HAP-1 (cell line): ENCODE data around the gene ENGASE.
A peak's percentile ranks its signal among the peaks of the same experiment; 100 is the strongest.

Experiments used
- DNase-seq, 2 experiments: peaks; one replicate each; pipeline ENCODE4 v3.0.0-alpha.2; 2016 to 2020; ENCODE audit warnings: low spot score in 2 of 2
- H3K27me3 ChIP-seq: fragments of 250-450 bp; sonication (Bioruptor Pico); 2 replicates; pipeline ENCODE4 v1.5.1; 2020; ENCODE audit warnings: low read depth, mild to moderate bottlenecking, moderate library complexity
- H3K36me3 ChIP-seq: fragments of 250-450 bp; sonication (Bioruptor Pico); replicated peaks from 2 replicates; pipeline ENCODE4 v1.5.1; 2020; ENCODE audit warnings: mild to moderate bottlenecking
- H3K4me1 ChIP-seq: fragments of 250-450 bp; sonication (Bioruptor Pico); 2 replicates; pipeline ENCODE4 v1.5.1; 2020; ENCODE audit warnings: mild to moderate bottlenecking
- H3K4me3 ChIP-seq: fragments of 250-450 bp; sonication (Bioruptor Pico); 2 replicates; pipeline ENCODE4 v1.5.1; 2020; ENCODE audit warnings: mild to moderate bottlenecking, moderate library complexity
- H3K9me3 ChIP-seq: fragments of 250-450 bp; sonication (Bioruptor Pico); 2 replicates; pipeline ENCODE4 v1.5.1; 2020; ENCODE audit warnings: mild to moderate bottlenecking, moderate library complexity
- in situ Hi-C: fragments of 300-500 bp; cut with MboI; formaldehyde crosslinking; loops from 3 replicates; pipeline ENCODE4 v1.14.3; 2020; ENCODE audit warnings: low sequenced_read_pairs, inconsistent platforms, mixed read lengths

Gene ENGASE

DNA sequence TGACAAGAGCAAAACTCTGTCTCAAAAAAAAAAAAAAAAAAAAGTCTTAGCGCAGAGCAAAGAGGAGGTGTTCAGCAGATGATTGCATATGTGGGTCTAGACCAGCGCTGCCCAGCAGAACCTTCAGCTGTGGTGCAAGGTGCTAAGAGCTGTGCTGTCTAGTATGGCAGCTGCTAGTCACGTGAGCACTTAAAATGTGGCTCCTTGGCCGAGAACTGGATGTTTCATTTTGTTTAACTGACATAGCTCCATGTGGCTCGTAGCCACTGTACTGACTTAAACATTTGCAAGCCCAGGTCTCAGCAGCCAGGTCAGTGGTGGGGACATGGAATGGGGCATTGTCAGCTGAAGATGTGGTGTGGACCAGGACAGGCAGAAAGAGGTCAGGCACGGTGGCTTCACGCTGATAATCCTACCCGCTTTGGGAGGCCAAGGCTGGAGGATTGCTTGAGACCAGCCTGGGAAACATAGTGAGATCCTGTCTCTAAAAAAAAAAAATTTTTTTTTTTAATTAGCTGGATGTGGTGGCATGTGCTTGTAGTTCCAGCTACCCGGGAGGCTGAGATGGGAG lies 41.5 kb upstream of the ENGASE start:
- H3K27me3 ChIP-seq, result no peaks in the 10 kb centered on the region; the same call in 1 of the 2 replicates
- H3K36me3 ChIP-seq, result no peaks in the 10 kb centered on the region
- no peaks in the 10 kb centered on the region for H3K4me1 ChIP-seq
- DNase-seq, result no peak
- in situ Hi-C loops, result no loop called here
- no peak overlapping the region for H3K4me3 ChIP-seq
- no peaks in the 10 kb centered on the region for H3K9me3 ChIP-seq

DNA sequence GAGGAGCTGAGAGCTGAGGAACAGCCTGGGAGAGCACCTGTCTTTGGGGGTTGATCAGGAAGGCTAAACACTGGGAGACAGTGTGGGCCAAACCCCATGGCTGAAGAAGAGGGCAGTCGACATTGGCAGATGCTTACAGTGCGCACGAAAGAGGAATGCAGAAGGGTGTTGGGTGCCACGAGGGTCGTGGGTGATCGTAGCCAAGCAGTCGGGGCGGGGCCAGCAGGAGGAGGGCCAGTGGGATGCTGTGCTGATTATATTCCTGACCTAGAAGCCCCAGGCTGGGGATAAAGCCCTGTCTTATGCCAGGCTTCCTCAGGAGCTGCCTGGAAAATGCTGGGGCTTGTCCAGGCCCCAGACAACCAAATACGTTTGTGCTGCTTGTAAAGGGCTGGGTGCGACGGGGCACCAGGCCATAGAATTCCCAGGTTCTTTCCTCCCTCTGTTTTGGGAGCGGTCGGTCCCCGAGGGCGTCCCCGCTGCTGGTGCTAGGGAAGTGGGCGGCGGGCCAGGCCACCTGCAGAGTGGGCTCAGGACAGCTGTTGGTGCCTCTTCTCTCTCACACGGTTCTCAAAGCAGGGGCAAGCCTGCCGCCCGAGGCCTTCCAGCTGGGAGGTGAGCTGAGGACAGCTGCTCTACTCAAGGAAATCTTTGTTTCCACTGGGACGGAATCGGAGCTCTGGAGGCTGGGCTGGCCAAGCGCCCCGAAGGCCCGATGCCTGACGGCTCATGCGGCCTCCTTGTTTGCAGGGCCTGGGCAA lies 40.7 kb upstream of the ENGASE start:
- no peaks in the 10 kb centered on the region for H3K9me3 ChIP-seq
- H3K36me3 ChIP-seq, result no peaks in the 10 kb centered on the region
- no peaks in the 10 kb centered on the region for H3K4me1 ChIP-seq
- in situ Hi-C loops, result no loop called here
- H3K27me3 ChIP-seq, result no peaks in the 10 kb centered on the region; the same call in 1 of the 2 replicates
- H3K4me3 ChIP-seq, result no peak overlapping the region
- DNase-seq, result peak in 1 of 2 experiments; percentile 31

DNA sequence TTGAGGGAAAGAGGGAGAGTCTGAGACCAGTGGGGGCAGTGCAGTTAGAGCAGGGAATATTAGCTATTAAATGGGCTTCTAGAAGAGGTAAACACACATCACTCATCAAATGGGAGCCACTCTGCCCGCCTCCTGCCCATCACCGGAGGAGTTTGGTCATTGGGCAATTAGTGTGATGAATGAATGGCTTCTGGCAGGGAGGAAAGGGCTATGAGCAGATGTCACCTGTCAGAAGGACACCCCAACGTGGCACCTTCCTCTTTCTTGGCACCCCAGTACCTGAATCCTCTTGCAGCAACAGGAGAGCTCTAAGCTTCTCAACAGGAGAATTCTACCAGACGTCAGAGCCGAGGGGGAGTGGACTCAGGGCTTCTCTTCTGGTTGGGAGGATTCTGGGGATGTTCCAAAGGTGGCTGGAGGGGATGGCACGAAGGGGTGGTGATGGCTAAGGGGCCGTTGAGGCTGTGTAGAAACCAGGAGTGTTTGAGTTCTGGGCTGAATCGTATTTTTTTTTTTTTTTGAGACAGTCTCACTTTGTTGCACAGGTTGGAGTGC lies 39.6 kb upstream of the ENGASE start:
- Histone ChIP-seq H3K36me3 (no peaks in the 10 kb centered on the region), H3K4me1 (no peaks in the 10 kb centered on the region), H3K9me3 (no peaks in the 10 kb centered on the region), H3K4me3 (no peak overlapping the region), H3K27me3 (no peaks in the 10 kb centered on the region; the same call in 1 of the 2 replicates)
- in situ Hi-C loops, result no loop called here
- no peak for DNase-seq

DNA sequence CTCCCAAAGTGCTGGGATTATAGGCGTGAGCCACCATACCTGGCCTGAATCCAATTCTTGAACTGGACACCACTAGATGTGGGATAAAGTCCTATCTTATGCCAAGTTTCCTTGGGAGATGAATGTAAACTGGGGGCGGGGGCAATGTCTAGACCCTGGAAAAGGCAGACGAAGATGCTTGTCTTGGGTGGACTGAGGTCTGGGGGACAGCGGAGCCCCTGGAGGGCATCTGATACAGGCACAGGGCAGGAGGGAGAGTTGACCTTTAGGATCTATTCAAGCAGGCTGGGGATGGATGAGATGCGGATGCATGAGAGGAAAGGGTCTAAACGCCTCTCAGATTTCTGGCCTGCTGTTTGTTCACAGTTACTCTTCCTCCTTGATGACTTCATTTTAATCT lies 38.9 kb upstream of the ENGASE start:
- no peak overlapping the region for H3K4me3 ChIP-seq
- H3K36me3 ChIP-seq, result no peaks in the 10 kb centered on the region
- no peaks in the 10 kb centered on the region for H3K27me3 ChIP-seq
- in situ Hi-C loops, result no loop called here
- H3K4me1 ChIP-seq, result no peaks in the 10 kb centered on the region
- no peak for DNase-seq
- H3K9me3 ChIP-seq, result no peaks in the 10 kb centered on the region

DNA sequence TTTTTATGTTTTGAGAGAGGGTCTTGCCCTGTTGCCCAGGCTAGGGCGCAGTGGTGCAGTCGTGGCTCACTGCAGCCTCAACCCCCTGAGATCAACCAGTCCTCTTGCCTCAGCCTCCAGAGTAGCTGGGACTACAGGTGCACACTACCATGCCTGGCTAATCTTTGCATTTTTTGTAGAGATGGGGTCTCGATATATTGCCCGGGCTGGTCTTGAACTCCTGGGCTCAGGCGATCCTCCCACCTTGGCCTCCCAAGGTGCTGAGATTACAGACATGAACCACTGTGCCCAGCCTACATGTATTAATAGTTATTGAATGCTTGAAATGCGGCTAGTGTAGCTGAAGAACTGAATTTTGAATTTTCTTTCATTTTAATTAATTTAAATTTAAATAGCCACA lies 38.4 kb upstream of the ENGASE start:
- no peaks in the 10 kb centered on the region for H3K27me3 ChIP-seq
- no peaks in the 10 kb centered on the region for H3K9me3 ChIP-seq
- DNase-seq, result no peak
- no peak overlapping the region for H3K4me3 ChIP-seq
- no peaks in the 10 kb centered on the region for H3K36me3 ChIP-seq
- H3K4me1 ChIP-seq, result no peaks in the 10 kb centered on the region
- in situ Hi-C loops, result no loop called here

DNA sequence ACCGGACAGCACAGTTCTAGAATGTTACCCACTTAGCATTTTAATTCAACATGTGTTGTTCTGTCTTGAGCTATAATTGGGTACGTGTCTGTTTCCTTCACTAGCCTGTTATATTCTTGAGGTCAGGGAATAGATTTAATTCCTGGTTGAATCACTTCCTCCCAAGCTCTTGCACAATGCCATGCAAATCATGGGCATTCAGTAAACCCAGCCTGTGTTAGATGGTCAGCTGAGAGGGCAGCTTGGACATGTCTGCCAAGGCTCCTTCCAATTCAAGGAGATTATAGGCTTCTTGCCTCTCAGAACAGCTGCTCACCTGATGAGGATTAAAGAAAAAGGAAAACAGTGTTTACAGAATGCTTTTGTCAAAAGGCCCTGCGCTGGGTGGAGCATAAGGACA lies 38.0 kb upstream of the ENGASE start:
- peak in 1 of 2 experiments; percentile 9 for DNase-seq
- no peaks in the 10 kb centered on the region for H3K9me3 ChIP-seq
- in situ Hi-C loops, result no loop called here

DNA sequence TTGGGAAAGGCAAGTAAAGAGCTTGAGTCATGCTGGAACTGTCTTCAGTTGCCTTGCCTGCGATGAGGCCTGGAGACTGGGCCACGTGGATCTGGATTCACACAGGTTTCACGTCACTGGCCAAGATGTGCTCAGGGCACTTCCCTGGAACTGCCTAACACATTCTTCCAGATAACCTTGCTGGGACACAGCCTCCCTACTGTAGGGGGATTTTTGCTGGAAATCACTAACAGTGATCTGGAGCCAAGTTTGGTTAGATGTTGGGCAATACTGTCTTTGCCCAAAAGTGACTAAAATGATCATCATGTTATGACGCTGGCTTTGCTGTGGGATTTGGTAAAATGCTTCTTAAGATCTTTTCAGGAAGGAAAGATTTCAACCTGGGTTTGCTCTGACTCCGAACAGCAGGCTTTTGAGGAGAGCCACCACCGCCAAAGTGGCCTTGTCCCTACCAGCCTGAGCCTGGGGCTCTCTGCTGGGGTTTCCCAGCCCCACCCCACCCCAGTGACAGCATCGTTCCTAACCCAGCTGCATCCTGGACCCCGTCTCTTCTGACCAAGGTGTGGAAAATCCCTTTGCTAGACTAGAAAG lies 36.0 kb upstream of the ENGASE start:
- H3K9me3 ChIP-seq, result no peaks in the 10 kb centered on the region
- in situ Hi-C loops, result no loop called here
- no peaks in the 10 kb centered on the region for H3K27me3 ChIP-seq
- no peak for DNase-seq
- no peaks in the 10 kb centered on the region for H3K36me3 ChIP-seq
- no peaks in the 10 kb centered on the region for H3K4me1 ChIP-seq
- H3K4me3 ChIP-seq, result no peak overlapping the region

More for the DNA sequence above, 38.0 kb upstream of the ENGASE start:
- Histone ChIP-seq H3K27me3 (no peaks in the 10 kb centered on the region), H3K36me3 (no peaks in the 10 kb centered on the region), H3K4me3 (no peak overlapping the region), H3K4me1 (no peaks in the 10 kb centered on the region)

DNA sequence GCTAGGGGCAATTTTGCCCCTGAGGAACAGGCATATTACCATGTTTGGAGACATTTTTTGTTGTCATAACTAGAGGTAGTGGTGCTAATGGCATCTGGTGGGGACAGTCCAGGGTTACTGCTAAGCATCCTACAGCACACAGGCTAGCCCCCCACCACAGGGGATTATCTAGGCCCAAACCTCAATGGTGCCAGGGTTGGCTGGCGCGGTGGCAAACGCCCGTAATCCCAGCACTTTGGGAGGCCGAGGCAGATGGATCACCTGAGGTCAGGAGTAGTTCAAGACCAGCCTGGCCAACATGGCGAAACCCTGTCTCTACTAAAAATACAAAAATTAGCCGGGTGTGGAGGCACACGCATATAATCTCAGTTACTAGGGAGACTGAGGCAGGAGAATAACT lies 35.5 kb upstream of the ENGASE start:
- in situ Hi-C loops, result no loop called here
- no peak for DNase-seq
- Histone ChIP-seq H3K27me3 (no peaks in the 10 kb centered on the region), H3K36me3 (no peaks in the 10 kb centered on the region), H3K4me1 (no peaks in the 10 kb centered on the region), H3K4me3 (no peak overlapping the region), H3K9me3 (no peaks in the 10 kb centered on the region)

DNA sequence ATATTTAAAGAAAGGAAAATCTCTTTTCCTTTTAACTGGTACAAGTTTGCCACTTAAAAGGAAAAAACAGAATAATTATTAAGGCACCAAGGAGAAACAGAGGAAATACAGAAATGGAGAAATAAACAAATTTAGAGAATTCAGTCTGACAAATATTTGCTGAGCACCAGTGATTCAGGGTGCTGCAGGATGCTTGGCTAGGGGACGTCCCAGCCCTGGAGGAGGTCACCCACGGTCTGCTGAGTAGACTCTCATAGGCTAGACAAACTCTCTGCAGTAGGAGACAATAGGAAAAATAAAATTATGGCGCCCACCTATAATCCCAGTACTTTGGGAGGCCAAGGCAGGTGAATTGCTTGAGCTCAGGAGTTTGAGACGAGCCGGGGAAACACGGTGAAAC lies 34.7 kb upstream of the ENGASE start:
- H3K4me3 ChIP-seq, result no peak overlapping the region
- H3K27me3 ChIP-seq, result no peaks in the 10 kb centered on the region
- no peaks in the 10 kb centered on the region for H3K4me1 ChIP-seq
- in situ Hi-C loops, result no loop called here
- H3K36me3 ChIP-seq, result no peaks in the 10 kb centered on the region
- no peak for DNase-seq
- H3K9me3 ChIP-seq, result no peaks in the 10 kb centered on the region

DNA sequence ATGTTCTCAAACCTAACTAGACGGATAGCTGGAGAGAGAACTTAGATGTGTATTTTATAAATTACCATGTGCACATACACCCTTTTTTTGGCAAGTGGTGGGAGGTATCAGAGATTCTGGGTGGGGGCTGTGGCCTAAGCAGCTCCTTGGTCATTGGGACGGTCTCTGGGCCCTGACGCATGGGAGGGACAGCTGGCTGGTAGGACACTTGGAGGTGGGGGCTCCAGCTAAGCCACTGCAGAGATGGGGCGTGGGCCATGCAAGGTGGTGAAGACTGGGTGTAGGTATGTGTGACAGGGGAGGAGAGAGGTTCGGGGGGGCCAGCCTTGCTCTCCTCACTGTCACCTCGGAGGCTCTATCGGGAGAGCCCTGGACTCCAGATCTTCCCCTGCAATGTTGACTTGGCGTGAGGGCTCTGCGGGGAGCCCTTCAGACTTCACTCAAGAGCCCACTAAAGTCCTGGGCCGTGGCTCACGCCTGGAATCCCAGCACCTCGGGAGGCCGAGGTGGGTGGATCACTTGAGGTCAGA lies 33.5 kb upstream of the ENGASE start:
- no peaks in the 10 kb centered on the region for H3K36me3 ChIP-seq
- in situ Hi-C loops, result no loop called here
- no peak for DNase-seq
- H3K4me3 ChIP-seq, result no peak overlapping the region
- H3K27me3 ChIP-seq, result no peaks in the 10 kb centered on the region
- H3K4me1 ChIP-seq, result no peaks in the 10 kb centered on the region
- H3K9me3 ChIP-seq, result no peaks in the 10 kb centered on the region

DNA sequence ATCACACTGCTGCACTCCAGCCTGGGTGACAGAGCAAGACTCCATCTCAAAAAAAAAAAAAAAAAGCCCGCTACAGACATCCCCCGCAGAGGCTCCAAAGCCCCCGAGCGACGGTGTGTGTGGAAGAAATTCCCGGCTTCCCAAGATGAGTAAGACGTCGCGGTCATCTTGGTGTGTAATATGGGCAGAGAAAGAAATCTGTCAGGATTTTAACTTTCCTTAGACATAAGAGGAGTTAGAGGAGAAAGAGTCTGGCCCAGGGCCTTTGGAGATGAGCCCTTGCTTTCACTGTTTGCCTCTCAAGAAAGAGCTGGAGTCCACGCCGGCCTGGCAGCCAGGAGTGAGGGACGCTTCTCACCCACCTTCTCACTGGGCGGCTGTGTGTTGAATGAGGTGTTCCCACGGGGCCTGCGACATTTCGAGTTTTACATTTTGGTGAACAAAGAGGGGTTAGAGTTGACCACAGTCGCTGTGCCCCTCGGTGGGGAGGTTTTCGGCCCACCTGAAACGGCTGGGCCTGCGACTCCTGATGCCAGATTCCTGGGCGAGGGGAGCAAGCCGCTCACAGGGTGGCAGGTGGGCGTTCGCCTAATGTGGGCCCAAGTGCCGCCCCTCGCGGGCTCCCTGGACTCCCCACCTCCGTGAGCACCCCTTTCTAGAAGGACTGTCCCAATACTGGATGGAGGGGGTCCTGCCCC lies 32.8 kb upstream of the ENGASE start:
- Histone ChIP-seq H3K4me1 (no peaks in the 10 kb centered on the region), H3K36me3 (no peaks in the 10 kb centered on the region), H3K9me3 (no peaks in the 10 kb centered on the region), H3K4me3 (no peak overlapping the region), H3K27me3 (no peaks in the 10 kb centered on the region)
- no peak for DNase-seq
- in situ Hi-C loops, result no loop called here

DNA sequence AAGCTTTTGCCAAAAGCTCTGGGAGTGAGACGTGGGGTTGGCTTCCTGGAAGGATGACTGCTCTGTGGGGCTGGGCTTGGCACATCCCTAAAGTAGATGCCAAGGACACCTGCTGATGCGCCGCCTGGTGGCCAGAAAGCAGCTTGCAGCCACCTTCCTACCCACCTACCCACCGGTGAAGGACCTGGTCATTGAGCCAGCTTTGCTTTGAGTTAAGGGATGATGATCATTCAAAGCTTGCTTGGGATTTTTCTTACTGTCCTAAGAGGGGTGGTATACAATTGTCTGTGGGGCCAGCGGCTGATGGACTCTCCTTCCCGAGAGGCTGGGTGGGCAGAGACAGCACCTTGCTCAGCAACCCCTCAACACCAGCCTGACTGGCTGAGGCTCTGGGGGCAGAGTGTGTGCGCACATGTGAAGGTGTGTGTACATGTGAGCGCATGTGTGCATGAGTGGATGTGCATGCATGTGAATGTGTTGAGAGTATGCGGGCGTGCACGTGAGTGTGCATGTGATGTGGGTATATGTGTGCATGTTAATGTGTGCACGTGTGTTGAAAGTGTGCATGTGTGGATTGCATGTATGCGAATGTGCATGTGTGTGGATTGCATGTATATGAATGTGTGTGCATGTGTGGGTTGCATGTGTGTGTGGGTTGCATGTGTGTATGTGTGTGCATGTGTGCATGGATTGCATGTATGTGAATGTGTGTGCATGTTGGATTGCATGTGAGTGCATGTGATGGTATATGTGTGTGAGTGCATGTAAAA lies 32.0 kb upstream of the ENGASE start:
- peak in 1 of 2 experiments; percentile 83 for DNase-seq
- Histone ChIP-seq H3K4me1 (no peaks in the 10 kb centered on the region), H3K27me3 (no peaks in the 10 kb centered on the region), H3K9me3 (no peaks in the 10 kb centered on the region), H3K4me3 (no peak overlapping the region), H3K36me3 (no peaks in the 10 kb centered on the region)
- in situ Hi-C loops, result no loop called here
